GM13977 (cell line): Measurements from ENCODE around the gene ATP4A.

Experiments used
- DNase-seq: peaks from one replicate; pipeline ENCODE4 v3.0.0; 2012; ENCODE audit warnings: low spot score
- in situ Hi-C: fragments of 300-500 bp; cut with MboI; formaldehyde crosslinking; loops from one replicate; pipeline ENCODE4 v1.12.0; 2022; ENCODE audit warnings: low sequenced_read_pairs, low pct_unique_long_range_greater_than_20kb, mixed read lengths, inconsistent platforms; ENCODE audit not compliant: unreplicated experiment
- TF ChIP-seq, protein P1 (sequence below): IDR thresholded peaks from 2 replicates; pipeline ENCODE4 v1.5.1; 2012; ENCODE audit warnings: mild to moderate bottlenecking, control low read depth; ENCODE audit not compliant: insufficient read depth; ENCODE audit errors: extremely low read depth, missing control alignments

Gene ATP4A

DNA sequence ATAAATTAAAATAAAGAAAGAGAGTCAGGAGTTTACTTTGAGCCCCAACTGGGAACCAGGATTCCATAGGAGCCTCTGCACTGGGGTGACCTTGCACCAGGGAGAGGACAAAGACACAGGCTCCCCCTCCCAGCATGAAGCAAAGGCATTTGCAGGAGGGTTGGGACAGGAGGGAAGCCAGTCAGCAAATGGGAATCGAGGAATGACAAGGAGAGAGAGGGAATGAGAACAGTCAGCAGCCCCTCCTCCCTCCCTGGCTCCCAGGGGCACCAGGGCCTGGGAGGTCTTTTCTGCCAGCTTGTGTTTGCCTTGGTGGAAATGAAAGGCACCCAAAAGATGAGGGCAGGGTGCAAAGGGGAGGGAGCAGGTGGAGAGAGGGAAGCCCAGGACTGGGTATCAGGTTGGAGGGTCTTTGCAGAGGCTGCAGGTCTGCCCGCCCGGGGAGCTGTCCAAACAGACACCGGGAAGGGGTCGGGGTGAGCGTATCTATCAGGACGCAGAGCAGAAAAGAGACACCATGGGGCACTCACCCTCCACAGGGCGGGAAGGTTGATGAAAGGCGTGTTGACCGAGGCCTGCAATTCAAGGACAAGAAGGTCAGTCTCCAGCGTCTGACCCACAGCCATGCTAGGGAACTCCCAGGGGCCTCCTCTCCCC is 39.1 kb downstream of the ATP4A start:
- in situ Hi-C loops, result no loop called here
- no peak for DNase-seq
- TF ChIP-seq, protein P1, sequence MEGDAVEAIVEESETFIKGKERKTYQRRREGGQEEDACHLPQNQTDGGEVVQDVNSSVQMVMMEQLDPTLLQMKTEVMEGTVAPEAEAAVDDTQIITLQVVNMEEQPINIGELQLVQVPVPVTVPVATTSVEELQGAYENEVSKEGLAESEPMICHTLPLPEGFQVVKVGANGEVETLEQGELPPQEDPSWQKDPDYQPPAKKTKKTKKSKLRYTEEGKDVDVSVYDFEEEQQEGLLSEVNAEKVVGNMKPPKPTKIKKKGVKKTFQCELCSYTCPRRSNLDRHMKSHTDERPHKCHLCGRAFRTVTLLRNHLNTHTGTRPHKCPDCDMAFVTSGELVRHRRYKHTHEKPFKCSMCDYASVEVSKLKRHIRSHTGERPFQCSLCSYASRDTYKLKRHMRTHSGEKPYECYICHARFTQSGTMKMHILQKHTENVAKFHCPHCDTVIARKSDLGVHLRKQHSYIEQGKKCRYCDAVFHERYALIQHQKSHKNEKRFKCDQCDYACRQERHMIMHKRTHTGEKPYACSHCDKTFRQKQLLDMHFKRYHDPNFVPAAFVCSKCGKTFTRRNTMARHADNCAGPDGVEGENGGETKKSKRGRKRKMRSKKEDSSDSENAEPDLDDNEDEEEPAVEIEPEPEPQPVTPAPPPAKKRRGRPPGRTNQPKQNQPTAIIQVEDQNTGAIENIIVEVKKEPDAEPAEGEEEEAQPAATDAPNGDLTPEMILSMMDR, result no peak

DNA sequence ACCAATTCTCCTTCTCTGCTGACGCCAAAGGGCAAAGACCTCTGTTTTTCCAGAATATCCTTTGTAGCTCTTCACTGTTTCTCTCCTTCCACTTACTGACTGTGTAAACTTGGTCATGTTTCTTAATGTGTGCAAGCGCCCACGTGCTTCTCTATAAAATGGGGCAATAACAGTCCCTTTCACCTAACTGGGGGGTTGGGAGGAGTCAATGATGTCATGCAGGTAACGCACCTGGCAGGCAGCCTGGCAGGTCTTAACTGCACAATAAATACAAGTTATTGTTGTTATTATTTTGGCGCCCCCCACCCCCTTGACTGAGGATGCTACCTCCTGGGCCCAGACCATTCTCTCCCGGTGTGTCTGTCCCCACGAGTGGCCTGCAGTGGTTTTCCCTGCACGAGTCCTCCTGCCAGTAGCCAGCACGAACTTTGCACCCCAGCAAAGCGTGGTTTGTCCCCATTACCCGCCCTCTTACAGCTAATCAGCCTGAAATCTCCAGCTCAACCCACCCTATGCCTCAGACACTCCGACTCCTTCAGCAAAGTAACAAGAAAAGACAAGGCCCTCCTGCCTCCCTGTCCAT is 40.6 kb downstream of the ATP4A start:
- no peak for DNase-seq
- in situ Hi-C loops, result no loop called here
- TF ChIP-seq, protein P1, result no peak

DNA sequence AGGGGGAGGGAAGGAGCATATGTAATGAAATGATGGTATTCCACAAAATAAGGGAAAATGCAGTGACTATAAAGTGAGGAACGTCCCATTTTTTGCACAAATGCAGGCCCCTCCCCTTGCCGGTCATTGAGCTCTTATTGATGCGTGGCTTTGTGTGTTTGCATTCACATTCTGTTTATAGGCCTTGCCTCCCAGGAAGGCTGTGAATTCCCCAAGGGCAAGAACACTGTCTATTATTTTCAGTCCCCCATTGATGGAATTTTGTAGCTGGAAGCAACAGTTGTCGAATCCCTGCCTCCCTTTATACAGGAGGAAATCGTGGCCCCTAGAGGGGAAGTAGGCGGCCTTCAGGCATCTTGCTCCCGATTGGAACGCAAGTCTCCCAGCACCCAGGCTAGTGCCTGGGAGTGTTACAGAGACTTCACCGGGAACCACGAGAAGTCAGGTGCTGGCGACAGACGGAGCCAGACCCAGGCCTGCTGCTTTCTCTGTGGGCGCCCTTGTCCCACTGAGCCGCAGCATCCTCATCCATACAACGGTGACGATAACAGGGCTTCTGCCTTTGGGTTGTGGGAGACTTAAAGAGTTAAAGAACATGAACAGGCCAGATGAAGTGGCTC is 42.2 kb downstream of the ATP4A start:
- TF ChIP-seq, protein P1, result no peak
- no peak for DNase-seq
- in situ Hi-C loops, result no loop called here

DNA sequence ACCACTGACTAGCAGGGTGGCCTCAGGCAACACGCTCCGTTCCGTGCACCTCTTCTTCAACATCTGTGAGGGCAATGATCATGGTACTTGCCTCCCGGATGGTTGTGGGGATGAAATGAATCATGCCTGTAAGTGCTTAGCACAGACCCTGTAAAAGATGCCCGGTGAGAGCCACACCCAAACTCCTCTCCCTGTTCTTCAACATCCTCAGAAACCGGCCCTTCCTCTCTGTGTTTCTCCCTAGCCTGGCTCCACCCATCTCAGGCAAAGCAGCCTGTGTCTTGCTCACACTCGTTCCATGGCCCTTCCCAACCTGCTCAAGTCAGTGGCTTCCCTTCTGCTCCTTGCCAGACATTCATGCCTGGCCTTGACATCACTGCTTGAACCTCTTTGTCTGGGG is 44.2 kb downstream of the ATP4A start:
- TF ChIP-seq, protein P1, result no peak
- DNase-seq, result no peak
- in situ Hi-C loops, result no loop called here

DNA sequence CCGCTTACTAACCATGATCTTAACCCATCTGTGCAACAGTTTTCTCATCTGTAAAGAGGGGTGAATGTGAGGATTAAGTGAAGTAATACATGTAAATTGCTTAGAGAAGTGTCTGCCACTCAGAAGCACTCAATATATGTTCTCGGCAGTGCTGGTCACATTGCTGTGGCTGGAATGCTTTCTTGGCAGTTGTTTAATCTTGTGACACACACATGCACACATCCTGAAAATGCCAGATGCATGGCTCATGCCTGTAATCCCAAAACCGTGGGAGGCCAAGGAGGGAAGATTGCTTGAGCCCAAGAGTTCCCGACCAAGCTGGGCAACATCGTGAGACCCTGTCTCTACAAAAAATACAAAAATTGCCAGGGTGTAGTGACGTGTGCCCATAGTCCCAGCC is 45.1 kb downstream of the ATP4A start:
- TF ChIP-seq, protein P1, result no peak
- in situ Hi-C loops, result no loop called here
- no peak for DNase-seq

DNA sequence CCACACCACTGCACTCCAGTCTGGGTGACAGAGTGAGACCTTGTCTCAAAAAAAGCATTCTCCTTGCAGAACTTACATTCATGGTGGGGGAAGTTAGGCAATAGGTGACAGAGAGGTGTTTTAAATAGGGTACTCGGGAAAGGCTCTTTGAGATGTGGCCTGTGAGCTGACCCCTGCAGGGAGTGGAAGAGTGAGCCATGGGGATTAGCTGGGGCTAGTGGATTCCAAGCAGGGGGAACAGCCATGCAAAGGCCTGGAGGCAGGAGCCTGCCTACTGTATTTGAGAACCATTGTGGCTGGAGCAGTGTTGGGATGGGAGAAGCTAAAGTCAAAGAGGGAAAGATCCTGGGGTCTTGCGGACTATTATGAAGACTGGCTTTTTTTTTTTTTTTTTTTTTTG is 46.1 kb downstream of the ATP4A start:
- TF ChIP-seq, protein P1, result no peak
- in situ Hi-C loops, result no loop called here
- DNase-seq, result no peak
